IMR-90 (cell line): ENCODE data around the gene ZNF564. TPM values are rescaled to one million over a fixed set of nuclear protein-coding genes. Genes with fewer than 3 reads are reported as not detected.
A peak's percentile ranks its signal among the peaks of the same experiment; 100 is the strongest.

Experiments used
- ATAC-seq: fragments of 200-7000 bp; cut with Tn5 transposase; 2 replicates; pipeline ENCODE4 v1.9.1; 2020; ENCODE audit warnings: low read depth, mild to moderate bottlenecking, moderate library complexity
- BruUV-seq: library from RNA; stranded (reverse); fragments of 400-500 nt; replicated peaks from 2 replicates; lab custom pipeline; 2021; lab: Mats Ljungman, UMichigan
- CTCF ChIA-PET: fragments of 300-600 bp; formaldehyde crosslinking; extraction: SDS; loops from one replicate; lab custom pipeline; 2021; ENCODE audit warnings: antibody characterized with exemption; lab: Yijun Ruan, JAX
- POLR2A ChIA-PET: fragments of 300-600 bp; sonication (Branson Sonifier 250); formaldehyde crosslinking; loops from one replicate; lab custom pipeline; 2022; ENCODE audit warnings: antibody characterized with exemption; ENCODE audit not compliant: unreplicated experiment; lab: Charles Lee
- DNase-seq: peaks from one replicate; pipeline ENCODE4 v3.0.0; 2013
- H2AFZ ChIP-seq: replicated peaks from 2 replicates; pipeline ENCODE3; 2013; ENCODE audit warnings: low read length, mild to moderate bottlenecking; ENCODE audit not compliant: poor library complexity
- H2AK5ac ChIP-seq: 2 replicates; pipeline ENCODE4 v1.6.1; 2013; ENCODE audit warnings: low read depth, low read length, inconsistent platforms
- H2AK9ac ChIP-seq: replicated peaks from 2 replicates; pipeline ENCODE3; 2013; ENCODE audit warnings: mild to moderate bottlenecking, low read depth, low read length, moderate library complexity; ENCODE audit not compliant: poor library complexity
- H2BK120ac ChIP-seq: 2 replicates; pipeline ENCODE4 v1.6.1; 2013; ENCODE audit warnings: low read depth, low read length, inconsistent platforms
- H2BK15ac ChIP-seq: 3 replicates; pipeline ENCODE4 v1.6.1; 2013; ENCODE audit warnings: low read depth, low read length, inconsistent platforms
- H2BK20ac ChIP-seq: 2 replicates; pipeline ENCODE4 v1.6.1; 2013; ENCODE audit warnings: low read depth, mild to moderate bottlenecking, inconsistent platforms, low read length, moderate library complexity
- H2BK5ac ChIP-seq: 2 replicates; pipeline ENCODE4 v1.6.1; 2013; ENCODE audit warnings: mild to moderate bottlenecking, low read depth, low read length, inconsistent platforms; ENCODE audit not compliant: poor library complexity, severe bottlenecking
- H3K14ac ChIP-seq: replicated peaks from 2 replicates; pipeline ENCODE4 v1.6.1; 2013; ENCODE audit warnings: low read depth, low read length, inconsistent platforms
- H3K18ac ChIP-seq: 2 replicates; pipeline ENCODE4 v1.6.1; 2013; ENCODE audit warnings: low read depth, low read length, control low read depth
- H3K23ac ChIP-seq: 2 replicates; pipeline ENCODE4 v1.6.1; 2013; ENCODE audit warnings: low read depth, low read length, inconsistent platforms
- H3K27ac ChIP-seq: 2 replicates; pipeline ENCODE4 v1.5.1; 2013; ENCODE audit warnings: mild to moderate bottlenecking, control low read depth, low read length; ENCODE audit not compliant: insufficient read depth
- H3K27me3 ChIP-seq: 2 replicates; pipeline ENCODE4 v1.6.1; 2013; ENCODE audit warnings: low read length; ENCODE audit not compliant: control insufficient read depth, insufficient read depth
- H3K36me3 ChIP-seq: 2 replicates; pipeline ENCODE4 v1.6.1; 2013; ENCODE audit warnings: low read length, mixed read lengths; ENCODE audit not compliant: control insufficient read depth, insufficient read depth
- H3K4ac ChIP-seq: 2 replicates; pipeline ENCODE4 v1.6.1; 2013; ENCODE audit warnings: low read depth, low read length, inconsistent platforms
- H3K4me1 ChIP-seq: 2 replicates; pipeline ENCODE4 v1.6.1; 2013; ENCODE audit warnings: low read length, mixed read lengths; ENCODE audit not compliant: control insufficient read depth, insufficient read depth
- H3K4me2 ChIP-seq: 2 replicates; pipeline ENCODE4 v1.6.1; 2013; ENCODE audit warnings: low read depth, mild to moderate bottlenecking, control low read depth, low read length, moderate library complexity
- H3K4me3 ChIP-seq: 2 replicates; pipeline ENCODE4 v1.5.1; 2013; ENCODE audit warnings: low read depth, mild to moderate bottlenecking, control low read depth, low read length, moderate library complexity; ENCODE audit not compliant: insufficient read depth
- H3K56ac ChIP-seq: 2 replicates; pipeline ENCODE4 v1.6.1; 2013; ENCODE audit warnings: low read length, inconsistent platforms; ENCODE audit not compliant: insufficient read depth; ENCODE audit errors: extremely low read depth
- H3K79me1 ChIP-seq, 2 experiments: 2 replicates each; pipeline ENCODE4 v1.6.1; 2013; ENCODE audit warnings: low read length in 2 of 2, inconsistent platforms in 1 of 2, low read depth in 1 of 2
- H3K9ac ChIP-seq: 2 replicates; pipeline ENCODE4 v1.6.1; 2013; ENCODE audit warnings: low read depth, low read length, control low read depth
- H3K9me1 ChIP-seq: 2 replicates; pipeline ENCODE4 v1.6.1; 2013; ENCODE audit warnings: low read length, inconsistent platforms; ENCODE audit not compliant: insufficient read depth
- H3K9me3 ChIP-seq: 2 replicates; pipeline ENCODE4 v1.6.1; 2013; ENCODE audit warnings: low read length; ENCODE audit not compliant: control insufficient read depth, insufficient read depth
- H4K20me1 ChIP-seq: 2 replicates; pipeline ENCODE4 v1.6.1; 2013; ENCODE audit warnings: low read length, inconsistent platforms; ENCODE audit not compliant: insufficient read depth
- H4K5ac ChIP-seq: 2 replicates; pipeline ENCODE4 v1.6.1; 2013; ENCODE audit warnings: mild to moderate bottlenecking, low read depth, low read length, control low read depth
- H4K8ac ChIP-seq, 2 experiments: 2 replicates each; pipeline ENCODE4 v1.6.1; 2013; ENCODE audit warnings: low read depth in 2 of 2, low read length in 2 of 2, control low read depth in 1 of 2, inconsistent platforms in 1 of 2
- H4K91ac ChIP-seq: 2 replicates; pipeline ENCODE4 v1.6.1; 2013; ENCODE audit warnings: low read depth, low read length, inconsistent platforms; ENCODE audit not compliant: insufficient read depth
- BHLHE40 ChIP-seq: fragments of 150-350 bp; IDR thresholded peaks from 2 replicates; pipeline ENCODE4 v1.6.1; 2016; ENCODE audit warnings: mild to moderate bottlenecking, low read depth, low read length
- CEBPB ChIP-seq: IDR thresholded peaks from 2 replicates; pipeline ENCODE4 v1.6.1; 2012; ENCODE audit warnings: low read depth, low read length, improper control_type of control experiment
- CHD1 ChIP-seq: IDR thresholded peaks from 2 replicates; pipeline ENCODE4 v1.6.1; 2012; ENCODE audit warnings: low read depth, low read length, improper control_type of control experiment
- ELK1 ChIP-seq: fragments of 150-350 bp; IDR thresholded peaks from 2 replicates; pipeline ENCODE4 v1.6.1; 2016; ENCODE audit warnings: low read depth, mild to moderate bottlenecking, low read length, moderate library complexity, borderline replicate concordance
- FOS ChIP-seq: fragments of 150-350 bp; IDR thresholded peaks from 2 replicates; pipeline ENCODE4 v1.6.1; 2016; ENCODE audit warnings: low read depth, low read length
- MAZ ChIP-seq: IDR thresholded peaks from 2 replicates; pipeline ENCODE4 v1.6.1; 2012; ENCODE audit warnings: low read depth, mild to moderate bottlenecking, low read length, improper control_type of control experiment, moderate library complexity, borderline replicate concordance
- MXI1 ChIP-seq: IDR thresholded peaks from 2 replicates; pipeline ENCODE4 v1.6.1; 2012; ENCODE audit warnings: low read depth, mild to moderate bottlenecking, low read length, moderate library complexity, borderline replicate concordance
- NFE2L2 ChIP-seq: fragments of 150-350 bp; IDR thresholded peaks from 2 replicates; pipeline ENCODE4 v1.6.1; 2016; ENCODE audit warnings: low read depth, mild to moderate bottlenecking, low read length
- RAD21 ChIP-seq: IDR thresholded peaks from 2 replicates; pipeline ENCODE4 v1.6.1; 2012; ENCODE audit warnings: low read length, improper control_type of control experiment
- RCOR1 ChIP-seq: IDR thresholded peaks from 2 replicates; pipeline ENCODE4 v1.6.1; 2012; ENCODE audit warnings: mild to moderate bottlenecking, low read length, improper control_type of control experiment; ENCODE audit not compliant: insufficient replicate concordance
- RFX5 ChIP-seq: IDR thresholded peaks from 2 replicates; pipeline ENCODE4 v1.8.0; 2012; ENCODE audit warnings: low read depth, mild to moderate bottlenecking, low read length, moderate library complexity
- SMC3 ChIP-seq: fragments of 150-350 bp; IDR thresholded peaks from 2 replicates; pipeline ENCODE4 v1.6.1; 2016; ENCODE audit warnings: low read depth, mild to moderate bottlenecking, antibody characterized with exemption, low read length, moderate library complexity
- USF2 ChIP-seq: fragments of 150-350 bp; IDR thresholded peaks from 2 replicates; pipeline ENCODE4 v1.6.1; 2017; ENCODE audit warnings: mild to moderate bottlenecking, antibody characterized with exemption, low read length, low read depth
- WGBS, 2 experiments: methylation state at CpG; one replicate each; pipeline versions ENCODE4 v1.1.5 to v1.1.7; 2013; ENCODE audit warnings: missing lambda C conversion rate in 2 of 2; ENCODE audit not compliant: insufficient read length in 1 of 2; ENCODE audit errors: extremely low coverage in 2 of 2; 5-methylcytosine and 5-hydroxymethylcytosine counted together
- dilution Hi-C: fragments of 300-500 bp; cut with HindIII; formaldehyde crosslinking; loops from one replicate; pipeline ENCODE4 v1.14.3; 2018; ENCODE audit warnings: low sequenced_read_pairs; ENCODE audit not compliant: unreplicated experiment
- in situ Hi-C: fragments of 300-500 bp; cut with MboI; formaldehyde crosslinking; loops from 3 replicates; pipeline ENCODE4 v1.14.3; 2019; ENCODE audit warnings: low sequenced_read_pairs, inconsistent platforms, mixed read lengths
- intact Hi-C: fragments of 100-400 bp; cut with micrococcal nuclease; formaldehyde crosslinking; loops from 2 replicates; pipeline ENCODE4 v1.10.0; 2022
- polyA plus RNA-seq, 3 experiments: library from polyadenylated mRNA; depleted of rRNA; stranded (reverse); fragments of >200 nt; gene quantifications; 2 replicates each; pipeline ENCODE4 v1.2.3, GENCODE V29; 2012; ENCODE audit warnings: low replicate concordance in 1 of 3
- total RNA-seq: library from RNA; depleted of rRNA; stranded (reverse); fragments of >200 nt; gene quantifications from 2 replicates; pipeline ENCODE4 v1.2.3, GENCODE V29; 2012

ZNF564 gene
- total and polyA plus RNA-seq, 2 of the 4 experiments (the other 2 are of a cell fraction): 1.5 to 6.3 TPM

- in situ Hi-C loops: no loop called here
Measured at GRCh38 chr19:12481781-12482508, 69.3 kb downstream of the ZNF564 start.

More at GRCh38 chr19:12481781-12482508, 69.3 kb downstream of the ZNF564 start:
- ChIA-PET POLR2A (no interaction called here), CTCF (interaction anchor here (0.6 kb wide), 1 partner anchor 142 kb away, joined by 3 read pairs; no protein-coding TSS in a partner anchor)
- no peak overlapping the region for H3K4ac ChIP-seq
- H2BK120ac ChIP-seq: no peak overlapping the region
- H3K4me2 ChIP-seq: peak overlapping the region; percentile 27; the same call in 1 of the 2 replicates
- ATAC-seq (no peak), DNase-seq (no peak)
- H3K27me3 ChIP-seq: no peaks in the 10 kb centered on the region
- H4K91ac ChIP-seq: no peak overlapping the region
- no peak overlapping the region for H3K27ac ChIP-seq
- no peaks in the 10 kb centered on the region; the same call in 1 of the 2 replicates for H3K9me3 ChIP-seq
- H3K9ac ChIP-seq: no peak overlapping the region
- no peak overlapping the region for H3K18ac ChIP-seq
- no peak overlapping the region for H3K14ac ChIP-seq
- no peak overlapping the region for H3K23ac ChIP-seq
- BruUV-seq: no TSS peak
- H2BK5ac ChIP-seq: no peak overlapping the region
- peaks cover 32 to 36% of the 10 kb centered on the region in 2 experiments for H3K79me1 ChIP-seq
- no peak overlapping the region for H2AFZ ChIP-seq
- H3K4me1 ChIP-seq: peaks cover 6% of the 10 kb centered on the region
- TF ChIP-seq MXI1 (no peak), ELK1 (no peak), NFE2L2 (no peak), FOS (no peak), MAZ (no peak), RAD21 (no peak), SMC3 (no peak), CHD1 (no peak), USF2 (no peak), BHLHE40 (no peak), CEBPB (no peak), RFX5 (no peak), RCOR1 (no peak)
- no peak overlapping the region for H2BK15ac ChIP-seq
- H2BK20ac ChIP-seq: no peak overlapping the region
- no peaks in the 10 kb centered on the region; the same call in 1 of the 2 replicates for H4K20me1 ChIP-seq
- no peak overlapping the region for H2AK5ac ChIP-seq
- H4K8ac ChIP-seq: no peak overlapping the region
- intact Hi-C loops (no loop called here), dilution Hi-C loops (no loop called here)
- H3K4me3 ChIP-seq: no peak overlapping the region
- no peak overlapping the region for H3K56ac ChIP-seq
- no peak overlapping the region for H4K5ac ChIP-seq
- H3K9me1 ChIP-seq: 0 out of 2 replicates have a peak, but pooled peaks cover 4% of the 10 kb centered on the region
- no CpG with 5 or more reads among the region's 4 CpGs for WGBS, 2 experiments
- H2AK9ac ChIP-seq: no peak overlapping the region
- peaks cover 5% of the 10 kb centered on the region for H3K36me3 ChIP-seq
